Ascending aorta (tissue), 2 donors: ENCODE results near the gene FBXO5. TPM values are rescaled to one million over a fixed set of nuclear protein-coding genes. Genes with fewer than 3 reads are reported as not detected.

Source experiments
- DNase-seq, 2 donors: peaks; one replicate each; pipeline ENCODE4 v3.0.0-alpha.2; 2019; ENCODE audit warnings: low spot score in 2 of 2
- H3K27ac ChIP-seq, 2 donors: fragments of 200-600 bp; sonication (generic); one replicate each; pipeline ENCODE4 v1.5.1; 2016 to 2017; ENCODE audit warnings: mild to moderate bottlenecking in 1 of 2
- H3K27me3 ChIP-seq: fragments of 200-600 bp; sonication (generic); one replicate; pipeline ENCODE4 v1.5.1; 2017
- H3K36me3 ChIP-seq, 2 donors: fragments of 200-600 bp; sonication (generic); one replicate each; pipeline ENCODE4 v1.5.1; 2016
- H3K4me1 ChIP-seq, 2 donors: fragments of 200-600 bp; sonication (generic); one replicate each; pipeline ENCODE4 v1.5.1; 2016 to 2017; ENCODE audit warnings: mild to moderate bottlenecking in 1 of 2
- H3K4me3 ChIP-seq, 2 donors: fragments of 200-600 bp; sonication (generic); one replicate each; pipeline ENCODE4 v1.5.1; 2016 to 2017; ENCODE audit warnings: mild to moderate bottlenecking in 1 of 2
- H3K9me3 ChIP-seq, 2 donors: fragments of 200-600 bp; sonication (generic); one replicate each; pipeline ENCODE4 v1.5.1; 2016
- CTCF ChIP-seq, 3 experiments: fragments of 200-600 bp in 2 of 3; fragments of 450-650 bp in 1 of 3; sonication (generic) in 2 of 3; IDR thresholded peaks; one replicate each; pipeline ENCODE4 v1.5.1; 2016 to 2019; ENCODE audit warnings: antibody characterized with exemption in 3 of 3, mild to moderate bottlenecking in 1 of 3, moderate library complexity in 1 of 3
- intact Hi-C: fragments of 100-400 bp; cut with DNase I; formaldehyde crosslinking; loops from one replicate; pipeline ENCODE4 v1.15.1; 2023
- total RNA-seq: library from RNA; depleted of rRNA; stranded (reverse); fragments of >200 nt; gene quantifications from one replicate; pipeline ENCODE4 v1.1.0, GENCODE V29; 2016

The FBXO5 gene
- total RNA-seq, 1 donor from 2014 or later = not detected

- H3K4me3 ChIP-seq = no peak overlapping the region
- no peaks in the 10 kb centered on the region for H3K4me1 ChIP-seq
- no peaks in the 10 kb centered on the region for H3K9me3 ChIP-seq
- no peak overlapping the region for H3K27ac ChIP-seq
- DNase-seq = no peak
- H3K36me3 ChIP-seq = no peaks in the 10 kb centered on the region
- intact Hi-C loops = no loop called here
- no peak for TF ChIP-seq CTCF (IDR thresholded peaks at IDR 0.05)
- no peaks in the 10 kb centered on the region for H3K27me3 ChIP-seq
Measured at GRCh38 chr6:153016846-153017245, 34.0 kb upstream of the FBXO5 start.

GRCh38 chr6:153015094-153015640 is 32.3 kb upstream of the FBXO5 start:
- no peak overlapping the region for H3K27ac ChIP-seq
- intact Hi-C loops = no loop called here

GRCh38 chr6:153013438-153013837 is 30.6 kb upstream of the FBXO5 start:
- H3K36me3 ChIP-seq = no peaks in the 10 kb centered on the region
- intact Hi-C loops = no loop called here
- no peaks in the 10 kb centered on the region for H3K27me3 ChIP-seq
- no peak overlapping the region for H3K27ac ChIP-seq
- no peak overlapping the region for H3K4me3 ChIP-seq
- H3K4me1 ChIP-seq = no peaks in the 10 kb centered on the region
- no peak for DNase-seq
- no peak for TF ChIP-seq CTCF (IDR thresholded peaks at IDR 0.05)
- H3K9me3 ChIP-seq = no peaks in the 10 kb centered on the region

More at GRCh38 chr6:153015094-153015640, 32.3 kb upstream of the FBXO5 start:
- Histone ChIP-seq H3K4me1 (no peaks in the 10 kb centered on the region), H3K4me3 (no peak overlapping the region), H3K9me3 (no peaks in the 10 kb centered on the region), H3K27me3 (no peaks in the 10 kb centered on the region), H3K36me3 (no peaks in the 10 kb centered on the region)
- TF ChIP-seq CTCF (IDR thresholded peaks at IDR 0.05) = no peak
- no peak for DNase-seq

GRCh38 chr6:153012856-153013255 is 30.0 kb upstream of the FBXO5 start:
- Histone ChIP-seq H3K36me3 (no peaks in the 10 kb centered on the region), H3K27me3 (no peaks in the 10 kb centered on the region), H3K4me1 (no peaks in the 10 kb centered on the region), H3K9me3 (no peaks in the 10 kb centered on the region), H3K4me3 (no peak overlapping the region), H3K27ac (no peak overlapping the region)
- intact Hi-C loops = no loop called here
- no peak for DNase-seq
- no peak for TF ChIP-seq CTCF (IDR thresholded peaks at IDR 0.05)

GRCh38 chr6:153003366-153003690 is 20.5 kb upstream of the FBXO5 start:
- Histone ChIP-seq H3K27ac (peak overlapping the region; percentile 82 to 85), H3K4me1 (peaks cover 3 to 18% of the 10 kb centered on the region in 2 donors), H3K36me3 (no peaks in the 10 kb centered on the region), H3K4me3 (peak overlapping the region; percentile 70 to 85), H3K27me3 (no peaks in the 10 kb centered on the region), H3K9me3 (no peaks in the 10 kb centered on the region)
- intact Hi-C loops = loop anchor here (2.0 kb wide), 1 partner anchor 21 kb away; the partner anchor contains the start of gene FBXO5
- no peak for TF ChIP-seq CTCF (IDR thresholded peaks at IDR 0.05)
- no peak for DNase-seq
